HG03469 (cell line): Measurements from ENCODE around the gene TM9SF4.

ENCODE experiments used
- ATAC-seq: cut with Tn5 transposase; IDR thresholded peaks from one replicate; pipeline ENCODE4 v1.9.1; 2021; ENCODE audit warnings: mild to moderate bottlenecking, moderate library complexity, moderate number of reproducible peaks; ENCODE audit not compliant: unreplicated experiment

The TM9SF4 gene

DNA sequence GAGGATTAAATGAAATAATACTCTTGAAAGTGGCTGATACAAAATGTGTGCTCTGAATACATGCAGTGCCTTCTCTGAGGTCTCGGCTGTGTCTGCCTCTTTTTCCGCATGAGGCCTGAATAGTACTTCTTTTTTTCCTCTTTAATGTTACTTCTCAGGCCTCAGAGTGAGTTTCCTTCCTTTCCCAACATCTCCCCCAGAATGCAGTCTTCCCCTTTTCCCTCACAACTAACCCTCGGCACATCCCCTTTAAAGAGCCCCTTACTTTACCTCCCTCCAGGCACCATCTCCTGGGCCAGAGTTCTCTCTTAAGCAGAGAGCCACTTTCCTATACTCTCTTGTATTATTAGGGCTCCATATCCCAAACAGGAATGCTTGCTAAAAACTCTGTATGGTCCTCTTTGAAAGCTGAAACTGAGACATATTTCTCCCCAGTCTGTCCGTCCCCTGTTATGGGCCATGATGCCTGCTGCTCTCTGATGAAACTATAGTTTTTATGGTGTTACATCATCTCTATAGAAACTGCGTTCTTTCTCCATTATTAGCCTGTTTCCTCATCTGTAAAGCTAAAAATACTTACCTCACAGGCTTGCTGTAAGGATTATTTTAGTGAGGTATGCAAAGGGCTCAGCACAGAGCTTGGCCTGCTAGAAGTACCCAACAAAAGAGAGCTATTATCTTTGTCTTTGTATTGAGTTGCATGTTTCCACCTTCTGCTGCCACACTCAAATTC, 95.8 kb downstream of the TM9SF4 start:
- ATAC-seq, result no peak

GRCh38 chr20:32205843-32206759, 96.6 kb downstream of the TM9SF4 start:
- ATAC-seq, result no peak

GRCh38 chr20:32206760-32207625, 97.5 kb downstream of the TM9SF4 start:
- no peak for ATAC-seq

- ATAC-seq, result peak; percentile 70
Observed at GRCh38 chr20:32207626-32208498, 98.3 kb downstream of the TM9SF4 start, which contains the start of the genes PLAGL2 and POFUT1. TSS of gene PLAGL2 (minus strand) at chr20:32207743. CDS start at chr20:32202178, 5,565 bp downstream. TSS of gene POFUT1 (plus strand) at chr20:32207880. CDS start at chr20:32207942, 62 bp downstream.

DNA sequence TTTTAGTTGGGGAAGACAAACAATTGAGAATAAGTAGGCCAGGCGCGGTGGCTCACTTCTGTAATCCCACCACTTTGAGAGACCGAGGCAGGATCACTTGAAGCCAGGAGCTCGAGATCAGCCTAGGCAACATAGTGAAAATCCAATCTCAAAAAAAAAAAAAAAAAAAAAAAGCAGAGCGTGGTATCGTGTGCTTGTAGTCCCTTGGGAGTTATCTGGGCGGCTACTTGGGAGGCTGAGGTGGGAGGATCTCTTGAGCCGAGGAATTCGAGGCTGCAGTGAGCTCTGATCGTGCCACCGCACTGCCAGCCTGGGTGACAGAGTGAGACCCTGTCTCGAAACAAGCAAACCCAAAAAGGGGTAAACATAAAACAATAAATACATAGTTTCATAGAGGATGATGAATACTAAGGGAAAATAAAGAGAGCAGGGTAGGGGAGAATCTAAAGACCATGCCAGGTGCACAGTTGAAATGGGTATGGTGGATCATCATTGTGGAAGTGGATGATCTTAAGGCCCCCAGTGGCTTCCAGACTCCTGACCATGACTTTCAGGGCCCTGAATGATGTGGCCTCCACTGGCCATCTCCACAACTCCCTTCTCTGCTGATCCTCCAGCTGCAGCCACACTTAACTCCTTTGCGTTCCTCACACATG, 99.1 kb downstream of the TM9SF4 start:
- no peak for ATAC-seq

GRCh38 chr20:32209850-32210605, 100.5 kb downstream of the TM9SF4 start:
- no peak for ATAC-seq

DNA sequence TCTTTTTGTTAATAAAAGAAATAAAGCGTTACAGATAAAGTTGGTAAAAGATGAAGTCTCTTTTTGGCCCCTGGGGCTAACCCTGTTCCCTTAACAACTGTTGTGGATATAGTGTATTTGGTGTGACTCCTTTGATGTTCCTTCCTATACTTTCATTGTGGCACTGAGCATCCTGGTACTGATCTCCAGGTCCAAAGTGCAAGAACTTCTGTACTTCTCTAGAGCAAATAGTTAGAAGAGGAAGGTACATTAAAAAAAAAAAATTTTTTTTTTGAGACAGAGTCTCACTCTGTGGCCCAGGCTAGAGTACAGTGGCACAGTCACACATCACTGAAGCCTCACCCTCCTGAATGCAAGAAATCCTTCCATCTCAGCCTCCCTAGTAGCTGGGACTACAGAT, 104.4 kb downstream of the TM9SF4 start:
- no peak for ATAC-seq

GRCh38 chr20:32215147-32215546, 105.6 kb downstream of the TM9SF4 start:
- ATAC-seq, result no peak

DNA sequence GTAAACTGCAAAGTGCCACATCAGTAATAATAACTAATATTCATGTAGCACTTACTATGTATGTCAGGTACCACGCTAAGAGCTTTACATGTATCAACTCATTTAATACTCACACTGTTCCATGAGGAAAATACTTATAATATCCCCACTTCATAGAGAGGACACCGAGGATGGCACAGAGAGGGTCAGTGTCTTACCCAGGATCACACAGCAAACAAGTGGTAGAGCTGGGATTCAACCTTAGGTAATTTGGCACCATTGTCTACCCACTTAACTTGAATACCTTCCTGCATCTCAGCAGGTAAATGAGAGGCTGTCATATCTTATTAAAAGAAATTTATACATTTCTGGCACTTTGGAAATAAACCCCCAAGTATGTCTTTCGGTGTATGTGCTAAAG, 106.2 kb downstream of the TM9SF4 start:
- no peak for ATAC-seq

DNA sequence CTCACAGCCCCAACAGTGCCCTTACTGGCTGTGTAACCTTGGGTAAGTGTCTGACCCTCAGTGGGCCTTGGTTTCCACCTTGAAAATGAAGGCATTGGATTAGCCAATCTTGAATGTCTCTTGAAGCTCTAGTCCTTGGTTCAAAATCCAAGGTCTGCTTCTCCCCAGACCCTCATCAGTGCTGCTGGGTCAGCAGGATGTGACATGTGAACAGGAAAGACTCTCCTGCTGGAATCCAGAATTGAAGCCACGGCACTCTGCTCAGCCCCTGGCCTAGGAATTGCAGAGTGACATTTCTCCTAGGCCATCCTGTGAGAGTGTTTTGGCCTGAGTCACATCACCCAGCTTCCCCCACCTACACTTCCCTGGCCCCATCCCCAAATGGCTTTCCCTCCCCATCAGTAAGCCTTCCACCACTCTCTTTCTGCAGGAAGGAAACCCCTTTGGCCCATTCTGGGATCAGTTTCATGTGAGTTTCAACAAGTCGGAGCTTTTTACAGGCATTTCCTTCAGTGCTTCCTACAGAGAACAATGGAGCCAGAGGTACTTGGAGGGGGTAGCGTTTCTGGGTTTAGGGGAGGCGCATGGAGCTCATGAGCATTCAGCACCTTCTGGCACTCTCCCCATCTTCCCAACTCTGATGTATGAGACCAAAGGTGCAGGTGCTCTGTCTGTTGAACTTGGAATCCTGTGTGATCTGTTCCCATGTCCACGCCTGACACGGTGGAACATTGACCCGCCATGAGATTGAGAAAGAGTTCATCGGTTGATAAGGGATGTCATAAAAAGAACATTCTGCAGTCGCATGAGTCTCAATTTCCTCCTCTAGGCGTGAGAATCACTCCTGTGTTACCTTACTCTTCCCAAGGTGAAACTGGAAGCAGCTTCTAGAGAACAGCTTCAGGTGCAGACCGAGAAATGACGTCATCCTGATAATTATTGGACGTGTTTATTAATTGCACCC, 106.9 kb downstream of the TM9SF4 start:
- no peak for ATAC-seq
